Stimulated activated naive B cell treated with anti-CD40 and anti-IgM and Interleukin-4, amounts not matched to agents 10 μg/mL and 1 μg/mL and 100 μg/mL, for 72 hours (primary cell): ENCODE results near the gene IFIT5.
"Not testable (repeated sequence)": the region's sequence is repeated elsewhere in the genome, so short reads cannot be mapped to it uniquely, and the experiment has no call there.

ENCODE experiments used
- ATAC-seq, 2 donors: fragments of 150-1000 bp; cut with Tn5 transposase; replicated peaks; 2 replicates each; pipeline ENCODE4 v1.10.0; 2021; ENCODE audit warnings: moderate library complexity in 1 of 2
- DNase-seq: peaks from one replicate; pipeline ENCODE4 v3.0.0; 2021
- H3K27ac Mint-ChIP-seq: one replicate; pipeline ENCODE4 v1.8.0; 2022; ENCODE audit warnings: mild to moderate bottlenecking, mixed read lengths
- H3K27me3 Mint-ChIP-seq, 2 donors: one replicate each; pipeline ENCODE4 v1.8.0; 2022; ENCODE audit warnings: mixed read lengths in 2 of 2
- H3K36me3 Mint-ChIP-seq, 2 donors: one replicate each; pipeline ENCODE4 v1.8.0; 2022; ENCODE audit warnings: mixed read lengths in 2 of 2, mild to moderate bottlenecking in 1 of 2
- H3K4me1 Mint-ChIP-seq, 2 donors: one replicate each; pipeline ENCODE4 v1.8.0; 2022; ENCODE audit warnings: mixed read lengths in 2 of 2, mild to moderate bottlenecking in 1 of 2
- H3K4me3 Mint-ChIP-seq, 2 donors: one replicate each; pipeline ENCODE4 v1.8.0; 2022; ENCODE audit warnings: mild to moderate bottlenecking in 2 of 2, mixed read lengths in 2 of 2, moderate library complexity in 1 of 2
- H3K9me3 Mint-ChIP-seq, 2 donors: one replicate each; pipeline ENCODE4 v1.8.0; 2022; ENCODE audit warnings: mixed read lengths in 2 of 2, mild to moderate bottlenecking in 1 of 2

The IFIT5 gene

GRCh38 chr10:89388806-89389205 is 25.6 kb upstream of the IFIT5 start:
- Mint-ChIP-seq H3K4me3 (no peak overlapping the region), H3K27ac (no peak overlapping the region), H3K4me1 (peaks cover 16 to 38% of the 10 kb centered on the region in 2 donors), H3K9me3 (no peaks in the 10 kb centered on the region), H3K27me3 (no peaks in the 10 kb centered on the region), H3K36me3 (no peaks in the 10 kb centered on the region)
- DNase-seq (no peak), ATAC-seq (no peak)

GRCh38 chr10:89389254-89389653 is 25.1 kb upstream of the IFIT5 start:
- Mint-ChIP-seq H3K27ac (no peak overlapping the region), H3K9me3 (no peaks in the 10 kb centered on the region), H3K36me3 (no peaks in the 10 kb centered on the region), H3K27me3 (no peaks in the 10 kb centered on the region), H3K4me1 (peaks cover 13 to 33% of the 10 kb centered on the region in 2 donors), H3K4me3 (no peak overlapping the region)
- ATAC-seq = no peak
- no peak for DNase-seq

- no peak for DNase-seq
- Mint-ChIP-seq H3K4me3 (no peak overlapping the region), H3K4me1 (peaks cover 10 to 27% of the 10 kb centered on the region in 2 donors), H3K27ac (no peak overlapping the region), H3K36me3 (no peaks in the 10 kb centered on the region), H3K9me3 (no peaks in the 10 kb centered on the region), H3K27me3 (no peaks in the 10 kb centered on the region)
- no peak for ATAC-seq
Observed at GRCh38 chr10:89390476-89391225, 23.7 kb upstream of the IFIT5 start.

GRCh38 chr10:89391226-89391576 is 23.2 kb upstream of the IFIT5 start:
- H3K4me1 Mint-ChIP-seq = peaks cover 10 to 27% of the 10 kb centered on the region in 2 donors
- H3K27ac Mint-ChIP-seq, H3K9me3 Mint-ChIP-seq, ATAC-seq, H3K36me3 Mint-ChIP-seq, H3K4me3 Mint-ChIP-seq, DNase-seq, H3K27me3 Mint-ChIP-seq: not testable (repeated sequence)

- Mint-ChIP-seq H3K36me3 (no peaks in the 10 kb centered on the region), H3K4me3 (peak within 1 kb of the TSS; percentile 81 to 84), H3K9me3 (no peaks in the 10 kb centered on the region), H3K27ac (peak within 1 kb of the TSS; percentile 70), H3K27me3 (no peaks in the 10 kb centered on the region), H3K4me1 (peaks cover 10 to 27% of the 10 kb centered on the region in 2 donors)
- ATAC-seq = peak; percentile 90 to 94
- DNase-seq = no peak
Observed at GRCh38 chr10:89391907-89392756, 22.2 kb upstream of the IFIT5 start, which contains the start of gene IFIT1. Gene IFIT1, plus strand, starts transcription at chr10:89392623. Its CDS starts 90 bp downstream, at chr10:89392713.

- ATAC-seq (peak in 1 of 2 donors; percentile 28), DNase-seq (no peak)
- peak overlapping the region; percentile 81 to 84 for H3K4me3 Mint-ChIP-seq
- H3K9me3 Mint-ChIP-seq = no peaks in the 10 kb centered on the region
- no peaks in the 10 kb centered on the region for H3K36me3 Mint-ChIP-seq
- H3K4me1 Mint-ChIP-seq = peaks cover 10 to 30% of the 10 kb centered on the region in 2 donors
- no peaks in the 10 kb centered on the region for H3K27me3 Mint-ChIP-seq
- no peak overlapping the region for H3K27ac Mint-ChIP-seq
Observed at GRCh38 chr10:89392974-89393373, 21.4 kb upstream of the IFIT5 start.

- no peaks in the 10 kb centered on the region for H3K27me3 Mint-ChIP-seq
- ATAC-seq = no peak
- H3K27ac Mint-ChIP-seq = no peak overlapping the region
- DNase-seq = no peak
- no peaks in the 10 kb centered on the region for H3K9me3 Mint-ChIP-seq
- H3K4me1 Mint-ChIP-seq = peaks cover 10 to 32% of the 10 kb centered on the region in 2 donors
- H3K4me3 Mint-ChIP-seq = no peak overlapping the region
- no peaks in the 10 kb centered on the region for H3K36me3 Mint-ChIP-seq
Observed at GRCh38 chr10:89393898-89394297, 20.5 kb upstream of the IFIT5 start.

GRCh38 chr10:89395141-89395540 is 19.2 kb upstream of the IFIT5 start:
- Mint-ChIP-seq H3K27ac (no peak overlapping the region), H3K27me3 (no peaks in the 10 kb centered on the region), H3K4me1 (peaks cover 11 to 32% of the 10 kb centered on the region in 2 donors), H3K9me3 (no peaks in the 10 kb centered on the region), H3K4me3 (no peak overlapping the region), H3K36me3 (no peaks in the 10 kb centered on the region)
- ATAC-seq (no peak), DNase-seq (no peak)

GRCh38 chr10:89398003-89398749 is 16.2 kb upstream of the IFIT5 start:
- Mint-ChIP-seq H3K4me3 (no peak overlapping the region), H3K27ac (no peak overlapping the region), H3K9me3 (no peaks in the 10 kb centered on the region), H3K4me1 (peaks cover 7 to 19% of the 10 kb centered on the region in 2 donors), H3K36me3 (peaks cover 0 to 2% of the 10 kb centered on the region in 2 donors), H3K27me3 (no peaks in the 10 kb centered on the region)
- ATAC-seq (no peak), DNase-seq (no peak)

- peaks cover 5 to 14% of the 10 kb centered on the region in 2 donors for H3K4me1 Mint-ChIP-seq
- DNase-seq (no peak), ATAC-seq (no peak)
- no peaks in the 10 kb centered on the region for H3K9me3 Mint-ChIP-seq
- no peak overlapping the region for H3K27ac Mint-ChIP-seq
- H3K4me3 Mint-ChIP-seq = no peak overlapping the region
- H3K27me3 Mint-ChIP-seq = no peaks in the 10 kb centered on the region
- H3K36me3 Mint-ChIP-seq = peaks cover 0 to 2% of the 10 kb centered on the region in 2 donors
Observed at GRCh38 chr10:89399956-89400355, 14.4 kb upstream of the IFIT5 start.

- Mint-ChIP-seq H3K27ac (no peak overlapping the region), H3K4me3 (no peak overlapping the region), H3K27me3 (no peaks in the 10 kb centered on the region), H3K36me3 (peaks cover 4 to 15% of the 10 kb centered on the region in 2 donors), H3K4me1 (peaks cover 1 to 6% of the 10 kb centered on the region in 2 donors), H3K9me3 (peaks cover 0 to 2% of the 10 kb centered on the region in 2 donors)
- ATAC-seq = no peak
- no peak for DNase-seq
Observed at GRCh38 chr10:89403043-89403442, 11.3 kb upstream of the IFIT5 start.

GRCh38 chr10:89404104-89405047 is 10.0 kb upstream of the IFIT5 start:
- Mint-ChIP-seq H3K27ac (no peak overlapping the region), H3K9me3 (peaks cover 0 to 2% of the 10 kb centered on the region in 2 donors), H3K4me3 (no peak overlapping the region), H3K27me3 (no peaks in the 10 kb centered on the region), H3K4me1 (peaks cover 1 to 4% of the 10 kb centered on the region in 2 donors), H3K36me3 (peaks cover 4 to 15% of the 10 kb centered on the region in 2 donors)
- ATAC-seq (no peak), DNase-seq (no peak)

GRCh38 chr10:89406178-89406577 is 8.2 kb upstream of the IFIT5 start:
- H3K4me1 Mint-ChIP-seq = peaks cover 7 to 13% of the 10 kb centered on the region in 2 donors
- not testable (repeated sequence) for H3K4me3 Mint-ChIP-seq, H3K27me3 Mint-ChIP-seq, DNase-seq, H3K9me3 Mint-ChIP-seq, ATAC-seq, H3K27ac Mint-ChIP-seq
- peaks cover 4 to 15% of the 10 kb centered on the region in 2 donors for H3K36me3 Mint-ChIP-seq
